ENCODE data around the gene NKX3-2.
A peak's percentile ranks its signal among the peaks of the same experiment; 100 is the strongest.

Gene NKX3-2

GRCh38 chr4:13539619-13540445 lies 4.5 kb downstream of the NKX3-2 start:
- peaks cover under 1 to 7% of the 10 kb centered on the region in 2 donors for H3K4me1 ChIP-seq (ENCODE audit: control insufficient read depth in 2 of 2, insufficient read depth in 2 of 2, low read length in 2 of 2)
- H3K27me3 ChIP-seq (ENCODE audit: control insufficient read depth in 2 of 2, insufficient read depth in 2 of 2, low read length in 2 of 2), result peaks cover 52 to 58% of the 10 kb centered on the region in 2 donors
- peak overlapping the region in 1 of 2 donors; percentile 4 for H3K27ac ChIP-seq (ENCODE audit: low read depth in 2 of 2, low read length in 2 of 2)
- H3K9ac ChIP-seq (ENCODE audit: low read depth in 1 of 2, low read length in 2 of 2), result no peak overlapping the region
- H3K4me3 ChIP-seq (ENCODE audit: low read length in 2 of 2), result peak overlapping the region in 1 of 2 donors; percentile 26
- no peaks in the 10 kb centered on the region for H3K9me3 ChIP-seq (ENCODE audit: control insufficient read depth in 2 of 2, low read length in 2 of 2)
- H3K36me3 ChIP-seq (ENCODE audit: control insufficient read depth in 2 of 2, insufficient read depth in 2 of 2, low read length in 2 of 2), result no peaks in the 10 kb centered on the region

GRCh38 chr4:13539047-13539618 lies 5.2 kb downstream of the NKX3-2 start:
- H3K4me1 ChIP-seq (ENCODE audit: control insufficient read depth in 2 of 2, insufficient read depth in 2 of 2, low read length in 2 of 2), result peaks cover 0 to 7% of the 10 kb centered on the region in 2 donors
- H3K27me3 ChIP-seq (ENCODE audit: control insufficient read depth in 2 of 2, insufficient read depth in 2 of 2, low read length in 2 of 2), result peaks cover 58 to 65% of the 10 kb centered on the region in 2 donors
- H3K9ac ChIP-seq (ENCODE audit: low read depth in 1 of 2, low read length in 2 of 2), result no peak overlapping the region
- H3K9me3 ChIP-seq (ENCODE audit: control insufficient read depth in 2 of 2, low read length in 2 of 2), result no peaks in the 10 kb centered on the region
- H3K36me3 ChIP-seq (ENCODE audit: control insufficient read depth in 2 of 2, insufficient read depth in 2 of 2, low read length in 2 of 2), result no peaks in the 10 kb centered on the region
- no peak overlapping the region for H3K27ac ChIP-seq (ENCODE audit: low read depth in 2 of 2, low read length in 2 of 2)
- H3K4me3 ChIP-seq (ENCODE audit: low read length in 2 of 2), result peak overlapping the region in 1 of 2 donors; percentile 7

DNA sequence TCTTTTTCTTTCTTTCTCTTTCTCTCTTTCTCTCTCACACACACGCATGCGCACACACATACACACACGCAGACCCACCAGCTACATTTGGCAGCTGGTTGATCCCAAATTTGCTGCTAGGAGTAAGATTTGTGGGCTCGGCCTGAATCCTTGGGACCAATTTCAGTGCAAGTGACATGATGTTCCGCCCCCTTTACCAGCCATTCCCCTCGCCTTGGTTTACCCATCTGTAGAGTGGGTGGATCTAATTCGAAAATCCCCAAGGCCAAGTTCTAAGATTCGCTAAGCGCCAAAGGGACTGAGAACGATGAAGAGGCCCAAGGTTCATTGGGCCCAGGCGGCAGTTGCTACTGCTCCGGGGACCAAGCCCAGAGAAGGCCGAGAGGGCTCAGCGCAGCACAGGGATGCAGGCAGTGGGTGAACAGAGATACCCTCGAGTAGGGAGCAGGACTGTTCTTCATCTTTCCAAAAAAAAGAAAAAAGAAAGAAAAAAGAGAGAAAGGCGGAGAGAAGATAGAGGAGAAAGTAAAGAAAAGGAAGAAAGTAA lies 5.8 kb downstream of the NKX3-2 start:
- peak overlapping the region in 1 of 2 donors; percentile 7 for H3K4me3 ChIP-seq (ENCODE audit: low read length in 2 of 2)

DNA sequence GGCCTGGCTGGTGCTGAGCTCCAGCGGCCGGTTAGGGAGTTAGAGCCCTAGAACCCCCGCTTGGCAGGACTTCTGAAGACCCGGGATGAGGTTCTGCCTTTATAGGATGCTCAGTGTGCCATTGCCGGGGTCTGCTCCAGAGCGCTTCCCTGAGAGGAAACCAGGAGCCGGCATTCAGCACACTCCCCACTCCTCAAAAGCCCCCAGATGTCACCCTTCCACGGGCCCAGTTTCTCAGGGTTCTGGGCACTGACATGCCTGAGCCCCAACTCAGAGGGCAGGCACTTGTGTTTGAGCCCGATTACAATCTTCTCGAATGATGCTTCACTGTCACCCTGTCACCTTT lies 6.5 kb downstream of the NKX3-2 start:
- peaks cover 0 to 7% of the 10 kb centered on the region in 2 donors for H3K4me1 ChIP-seq (ENCODE audit: control insufficient read depth in 2 of 2, insufficient read depth in 2 of 2, low read length in 2 of 2)
- no peak overlapping the region for H3K9ac ChIP-seq (ENCODE audit: low read depth in 1 of 2, low read length in 2 of 2)
- H3K9me3 ChIP-seq (ENCODE audit: control insufficient read depth in 2 of 2, low read length in 2 of 2), result no peaks in the 10 kb centered on the region
- H3K27me3 ChIP-seq (ENCODE audit: control insufficient read depth in 2 of 2, insufficient read depth in 2 of 2, low read length in 2 of 2), result peaks cover 53 to 66% of the 10 kb centered on the region in 2 donors
- no peak overlapping the region for H3K27ac ChIP-seq (ENCODE audit: low read depth in 2 of 2, low read length in 2 of 2)
- H3K36me3 ChIP-seq (ENCODE audit: control insufficient read depth in 2 of 2, insufficient read depth in 2 of 2, low read length in 2 of 2), result no peaks in the 10 kb centered on the region
- no peak overlapping the region for H3K4me3 ChIP-seq (ENCODE audit: low read length in 2 of 2)

More for the DNA sequence above, 5.8 kb downstream of the NKX3-2 start:
- Histone ChIP-seq H3K4me1 (ENCODE audit: control insufficient read depth in 2 of 2, insufficient read depth in 2 of 2, low read length in 2 of 2) (peaks cover 0 to 7% of the 10 kb centered on the region in 2 donors), H3K27me3 (ENCODE audit: control insufficient read depth in 2 of 2, insufficient read depth in 2 of 2, low read length in 2 of 2) (peaks cover 57 to 71% of the 10 kb centered on the region in 2 donors), H3K9ac (ENCODE audit: low read depth in 1 of 2, low read length in 2 of 2) (no peak overlapping the region), H3K9me3 (ENCODE audit: control insufficient read depth in 2 of 2, low read length in 2 of 2) (no peaks in the 10 kb centered on the region), H3K27ac (ENCODE audit: low read depth in 2 of 2, low read length in 2 of 2) (no peak overlapping the region), H3K36me3 (ENCODE audit: control insufficient read depth in 2 of 2, insufficient read depth in 2 of 2, low read length in 2 of 2) (no peaks in the 10 kb centered on the region)

DNA sequence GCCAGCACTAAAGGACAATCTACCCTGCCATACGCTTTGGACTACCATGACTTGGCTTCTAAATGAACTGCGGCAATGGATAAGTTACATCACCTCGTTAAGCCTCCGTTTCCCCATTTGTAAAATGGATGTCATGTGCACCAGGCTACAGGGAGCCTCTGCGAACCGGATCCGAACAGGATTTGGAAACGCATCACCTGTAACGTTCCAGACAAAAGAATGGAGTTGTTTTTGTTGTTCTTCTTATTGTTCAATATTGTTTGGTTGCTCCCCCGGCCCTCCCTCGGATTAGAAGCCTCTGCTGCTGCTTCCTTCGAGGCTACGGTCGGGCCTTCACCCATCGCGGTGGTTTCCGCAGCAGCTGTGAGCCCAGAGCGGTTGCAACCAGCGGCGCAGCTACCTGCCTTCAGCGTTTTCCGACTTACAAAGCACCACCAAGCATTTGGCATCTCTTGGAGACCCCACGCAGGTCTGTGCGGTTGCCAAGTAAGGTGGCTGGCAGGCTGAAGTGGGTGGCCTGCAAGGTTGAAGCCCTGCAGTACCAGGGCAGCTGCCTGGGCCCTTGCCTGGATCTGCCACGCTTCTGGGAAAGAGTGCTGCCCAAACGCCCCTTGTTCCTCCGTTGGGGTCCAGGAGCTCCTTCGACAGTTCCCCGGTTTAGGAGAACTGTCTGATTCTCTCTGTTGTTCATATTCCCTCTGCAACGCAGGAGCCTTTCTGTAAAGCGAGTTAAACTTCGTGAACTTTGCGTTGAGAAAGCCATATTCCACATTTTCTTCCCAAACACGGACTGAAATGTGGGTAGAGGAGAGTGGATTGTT lies 7.1 kb downstream of the NKX3-2 start:
- Histone ChIP-seq H3K27ac (ENCODE audit: low read depth in 2 of 2, low read length in 2 of 2) (peak overlapping the region in 1 of 2 donors; percentile 21), H3K9me3 (ENCODE audit: control insufficient read depth in 2 of 2, low read length in 2 of 2) (no peaks in the 10 kb centered on the region), H3K4me3 (ENCODE audit: low read length in 2 of 2) (no peak overlapping the region), H3K27me3 (ENCODE audit: control insufficient read depth in 2 of 2, insufficient read depth in 2 of 2, low read length in 2 of 2) (peaks cover 47 to 63% of the 10 kb centered on the region in 2 donors), H3K9ac (ENCODE audit: low read depth in 1 of 2, low read length in 2 of 2) (no peak overlapping the region), H3K4me1 (ENCODE audit: control insufficient read depth in 2 of 2, insufficient read depth in 2 of 2, low read length in 2 of 2) (peaks cover 0 to 3% of the 10 kb centered on the region in 2 donors), H3K36me3 (ENCODE audit: control insufficient read depth in 2 of 2, insufficient read depth in 2 of 2, low read length in 2 of 2) (no peaks in the 10 kb centered on the region)

DNA sequence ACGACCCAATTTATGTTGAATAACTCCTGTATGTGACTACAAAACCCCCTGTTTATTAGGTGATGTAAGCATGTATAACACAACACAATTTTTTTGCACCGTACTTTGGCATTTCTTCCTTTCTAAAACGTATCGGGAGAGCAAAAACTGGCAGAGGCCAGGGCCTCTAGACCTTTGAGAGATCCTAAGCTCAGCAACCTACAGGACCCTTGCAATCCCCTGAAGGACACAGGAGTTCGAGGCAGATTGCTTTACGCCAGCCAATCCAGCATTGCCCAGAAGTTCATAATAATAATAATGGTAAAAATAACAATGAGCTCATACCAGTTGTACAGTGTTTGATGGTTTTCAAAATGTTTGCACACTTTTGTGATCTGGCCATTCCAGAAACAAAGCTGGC lies 7.7 kb downstream of the NKX3-2 start:
- H3K27me3 ChIP-seq (ENCODE audit: control insufficient read depth in 2 of 2, insufficient read depth in 2 of 2, low read length in 2 of 2), result peaks cover 46 to 63% of the 10 kb centered on the region in 2 donors
- H3K9ac ChIP-seq (ENCODE audit: low read depth in 1 of 2, low read length in 2 of 2), result no peak overlapping the region
- H3K4me3 ChIP-seq (ENCODE audit: low read length in 2 of 2), result no peak overlapping the region
- no peaks in the 10 kb centered on the region for H3K36me3 ChIP-seq (ENCODE audit: control insufficient read depth in 2 of 2, insufficient read depth in 2 of 2, low read length in 2 of 2)
- no peaks in the 10 kb centered on the region for H3K9me3 ChIP-seq (ENCODE audit: control insufficient read depth in 2 of 2, low read length in 2 of 2)
- H3K4me1 ChIP-seq (ENCODE audit: control insufficient read depth in 2 of 2, insufficient read depth in 2 of 2, low read length in 2 of 2), result no peaks in the 10 kb centered on the region
- H3K27ac ChIP-seq (ENCODE audit: low read depth in 2 of 2, low read length in 2 of 2), result no peak overlapping the region

GRCh38 chr4:13535708-13536361 lies 8.5 kb downstream of the NKX3-2 start:
- no peaks in the 10 kb centered on the region for H3K36me3 ChIP-seq (ENCODE audit: control insufficient read depth in 2 of 2, insufficient read depth in 2 of 2, low read length in 2 of 2)
- no peaks in the 10 kb centered on the region for H3K4me1 ChIP-seq (ENCODE audit: control insufficient read depth in 2 of 2, insufficient read depth in 2 of 2, low read length in 2 of 2)
- H3K27me3 ChIP-seq (ENCODE audit: control insufficient read depth in 2 of 2, insufficient read depth in 2 of 2, low read length in 2 of 2), result peaks cover 51 to 63% of the 10 kb centered on the region in 2 donors
- no peaks in the 10 kb centered on the region for H3K9me3 ChIP-seq (ENCODE audit: control insufficient read depth in 2 of 2, low read length in 2 of 2)
- peak overlapping the region in 1 of 2 donors; percentile 26 for H3K4me3 ChIP-seq (ENCODE audit: low read length in 2 of 2)
- H3K27ac ChIP-seq (ENCODE audit: low read depth in 2 of 2, low read length in 2 of 2), result no peak overlapping the region
- H3K9ac ChIP-seq (ENCODE audit: low read depth in 1 of 2, low read length in 2 of 2), result no peak overlapping the region

GRCh38 chr4:13535118-13535517 lies 9.2 kb downstream of the NKX3-2 start:
- no peaks in the 10 kb centered on the region for H3K36me3 ChIP-seq (ENCODE audit: control insufficient read depth in 2 of 2, insufficient read depth in 2 of 2, low read length in 2 of 2)
- H3K27me3 ChIP-seq (ENCODE audit: control insufficient read depth in 2 of 2, insufficient read depth in 2 of 2, low read length in 2 of 2), result peaks cover 58 to 59% of the 10 kb centered on the region in 2 donors
- H3K4me1 ChIP-seq (ENCODE audit: control insufficient read depth in 2 of 2, insufficient read depth in 2 of 2, low read length in 2 of 2), result no peaks in the 10 kb centered on the region
- no peaks in the 10 kb centered on the region for H3K9me3 ChIP-seq (ENCODE audit: control insufficient read depth in 2 of 2, low read length in 2 of 2)
- no peak overlapping the region for H3K9ac ChIP-seq (ENCODE audit: low read depth in 1 of 2, low read length in 2 of 2)
- H3K27ac ChIP-seq (ENCODE audit: low read depth in 2 of 2, low read length in 2 of 2), result no peak overlapping the region
- H3K4me3 ChIP-seq (ENCODE audit: low read length in 2 of 2), result no peak overlapping the region

DNA sequence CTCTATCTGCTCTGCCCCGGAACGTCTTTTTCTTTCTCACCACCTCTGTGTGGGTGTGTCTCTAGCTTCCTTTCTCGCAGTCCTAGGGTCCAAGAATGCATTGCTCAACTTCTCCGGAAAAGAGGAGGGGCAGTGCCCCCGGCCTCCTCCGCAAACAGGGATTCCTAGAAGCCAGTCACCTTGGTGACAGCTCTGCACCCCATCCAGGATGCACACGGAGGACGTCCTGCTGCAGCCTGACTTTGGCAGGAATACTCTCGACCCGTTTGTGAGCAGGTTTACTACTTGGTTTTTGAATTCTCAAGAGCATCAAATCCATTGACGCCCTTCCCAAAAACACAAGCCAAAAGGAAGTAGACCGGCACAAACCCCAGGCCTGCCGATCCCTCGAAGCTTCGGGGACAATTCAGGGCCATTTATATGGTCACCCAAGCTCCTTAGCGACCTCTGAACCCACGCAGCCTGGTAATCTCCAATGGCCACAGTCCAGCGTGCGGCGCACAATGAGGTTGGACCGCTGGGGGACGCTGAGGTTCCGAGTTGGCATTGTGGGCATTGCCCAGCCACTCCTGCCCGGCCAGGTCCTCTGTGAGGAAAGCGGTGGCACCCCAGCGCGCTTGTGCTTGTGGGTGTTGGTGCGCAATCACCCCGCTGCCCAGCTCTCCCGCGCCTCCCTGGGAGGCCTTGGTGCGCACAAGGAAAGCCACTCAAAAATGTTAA lies 9.8 kb downstream of the NKX3-2 start:
- H3K4me3 ChIP-seq (ENCODE audit: low read length in 2 of 2), result no peak overlapping the region
- H3K9me3 ChIP-seq (ENCODE audit: control insufficient read depth in 2 of 2, low read length in 2 of 2), result no peaks in the 10 kb centered on the region
- no peaks in the 10 kb centered on the region for H3K4me1 ChIP-seq (ENCODE audit: control insufficient read depth in 2 of 2, insufficient read depth in 2 of 2, low read length in 2 of 2)
- H3K27me3 ChIP-seq (ENCODE audit: control insufficient read depth in 2 of 2, insufficient read depth in 2 of 2, low read length in 2 of 2), result peaks cover 59 to 62% of the 10 kb centered on the region in 2 donors
- no peaks in the 10 kb centered on the region for H3K36me3 ChIP-seq (ENCODE audit: control insufficient read depth in 2 of 2, insufficient read depth in 2 of 2, low read length in 2 of 2)
- H3K9ac ChIP-seq (ENCODE audit: low read depth in 1 of 2, low read length in 2 of 2), result no peak overlapping the region
- H3K27ac ChIP-seq (ENCODE audit: low read depth in 2 of 2, low read length in 2 of 2), result no peak overlapping the region

Measured in mucosa of rectum (tissue), 2 donors.